Measurements from ENCODE around the gene CADPS2. TPM values are rescaled to one million over a fixed set of nuclear protein-coding genes. Genes with fewer than 3 reads are reported as not detected.

CADPS2 gene
- total RNA-seq, 1 experiment from 2014 or later = 12.2 TPM

GRCh38 chr7:122488241-122488640 lies 398.0 kb downstream of the CADPS2 start:
- no peak overlapping the region for H3K4me3 Mint-ChIP-seq
- H3K9me3 Mint-ChIP-seq = no peaks in the 10 kb centered on the region
- no peaks in the 10 kb centered on the region for H3K27me3 Mint-ChIP-seq (ENCODE audit: low read depth)
- ChIA-PET CTCF (no interaction called here), POLR2A (no interaction called here)
- DNase-seq (ENCODE audit: low spot score) = no peak
- TF ChIP-seq, protein P1, sequence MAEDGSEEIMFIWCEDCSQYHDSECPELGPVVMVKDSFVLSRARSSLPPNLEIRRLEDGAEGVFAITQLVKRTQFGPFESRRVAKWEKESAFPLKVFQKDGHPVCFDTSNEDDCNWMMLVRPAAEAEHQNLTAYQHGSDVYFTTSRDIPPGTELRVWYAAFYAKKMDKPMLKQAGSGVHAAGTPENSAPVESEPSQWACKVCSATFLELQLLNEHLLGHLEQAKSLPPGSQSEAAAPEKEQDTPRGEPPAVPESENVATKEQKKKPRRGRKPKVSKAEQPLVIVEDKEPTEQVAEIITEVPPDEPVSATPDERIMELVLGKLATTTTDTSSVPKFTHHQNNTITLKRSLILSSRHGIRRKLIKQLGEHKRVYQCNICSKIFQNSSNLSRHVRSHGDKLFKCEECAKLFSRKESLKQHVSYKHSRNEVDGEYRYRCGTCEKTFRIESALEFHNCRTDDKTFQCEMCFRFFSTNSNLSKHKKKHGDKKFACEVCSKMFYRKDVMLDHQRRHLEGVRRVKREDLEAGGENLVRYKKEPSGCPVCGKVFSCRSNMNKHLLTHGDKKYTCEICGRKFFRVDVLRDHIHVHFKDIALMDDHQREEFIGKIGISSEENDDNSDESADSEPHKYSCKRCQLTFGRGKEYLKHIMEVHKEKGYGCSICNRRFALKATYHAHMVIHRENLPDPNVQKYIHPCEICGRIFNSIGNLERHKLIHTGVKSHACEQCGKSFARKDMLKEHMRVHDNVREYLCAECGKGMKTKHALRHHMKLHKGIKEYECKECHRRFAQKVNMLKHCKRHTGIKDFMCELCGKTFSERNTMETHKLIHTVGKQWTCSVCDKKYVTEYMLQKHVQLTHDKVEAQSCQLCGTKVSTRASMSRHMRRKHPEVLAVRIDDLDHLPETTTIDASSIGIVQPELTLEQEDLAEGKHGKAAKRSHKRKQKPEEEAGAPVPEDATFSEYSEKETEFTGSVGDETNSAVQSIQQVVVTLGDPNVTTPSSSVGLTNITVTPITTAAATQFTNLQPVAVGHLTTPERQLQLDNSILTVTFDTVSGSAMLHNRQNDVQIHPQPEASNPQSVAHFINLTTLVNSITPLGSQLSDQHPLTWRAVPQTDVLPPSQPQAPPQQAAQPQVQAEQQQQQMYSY (CRISPR knock-in tag; IDR thresholded peaks at IDR 0.05) = no peak
- TF ChIP-seq ELF4 (CRISPR knock-in tag; IDR thresholded peaks at IDR 0.05; ENCODE audit: low read depth) (no peak), GTF2I (CRISPR knock-in tag; conservative IDR thresholded peaks at IDR 0.05) (no peak), SMAD3 (CRISPR knock-in tag; IDR thresholded peaks at IDR 0.05; ENCODE audit: borderline replicate concordance) (no peak), ATF2 (CRISPR knock-in tag; IDR thresholded peaks at IDR 0.05; ENCODE audit: borderline replicate concordance, low read depth) (no peak), NR1H2 (CRISPR knock-in tag; IDR thresholded peaks at IDR 0.05) (no peak), CBFB (CRISPR knock-in tag; IDR thresholded peaks at IDR 0.05; ENCODE audit: low read depth) (no peak), RELA (CRISPR knock-in tag; IDR thresholded peaks at IDR 0.05; ENCODE audit: borderline replicate concordance) (no peak), ZNF232 (CRISPR knock-in tag; IDR thresholded peaks at IDR 0.05) (no peak), ZNF396 (CRISPR knock-in tag; IDR thresholded peaks at IDR 0.05; ENCODE audit: borderline replicate concordance) (no peak), EMX1 (CRISPR knock-in tag; IDR thresholded peaks at IDR 0.05) (no peak)
- TF ChIP-seq, protein P2, sequence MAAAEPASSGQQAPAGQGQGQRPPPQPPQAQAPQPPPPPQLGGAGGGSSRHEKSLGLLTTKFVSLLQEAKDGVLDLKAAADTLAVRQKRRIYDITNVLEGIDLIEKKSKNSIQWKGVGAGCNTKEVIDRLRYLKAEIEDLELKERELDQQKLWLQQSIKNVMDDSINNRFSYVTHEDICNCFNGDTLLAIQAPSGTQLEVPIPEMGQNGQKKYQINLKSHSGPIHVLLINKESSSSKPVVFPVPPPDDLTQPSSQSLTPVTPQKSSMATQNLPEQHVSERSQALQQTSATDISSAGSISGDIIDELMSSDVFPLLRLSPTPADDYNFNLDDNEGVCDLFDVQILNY (CRISPR knock-in tag; IDR thresholded peaks at IDR 0.05) = no peak
- H3K36me3 Mint-ChIP-seq = no peaks in the 10 kb centered on the region
- H3K27ac Mint-ChIP-seq = no peak overlapping the region
- no peak for ATAC-seq
- H3K4me1 Mint-ChIP-seq = peaks cover 10% of the 10 kb centered on the region

- H3K36me3 Mint-ChIP-seq = no peaks in the 10 kb centered on the region
- DNase-seq (ENCODE audit: low spot score) (no peak), ATAC-seq (no peak)
- CTCF ChIA-PET = no interaction called here
- no peaks in the 10 kb centered on the region for H3K27me3 Mint-ChIP-seq (ENCODE audit: low read depth)
- no peak overlapping the region for H3K4me3 Mint-ChIP-seq
- H3K27ac Mint-ChIP-seq = no peak overlapping the region
- H3K4me1 Mint-ChIP-seq = 0 out of 2 replicates have a peak, but pooled peaks cover 2% of the 10 kb centered on the region
- no peaks in the 10 kb centered on the region for H3K9me3 Mint-ChIP-seq
- POLR2A ChIA-PET = no interaction called here
- TF ChIP-seq ZBTB21 (CRISPR knock-in tag; IDR thresholded peaks at IDR 0.05; ENCODE audit: borderline replicate concordance) (no peak), IRF2 (CRISPR knock-in tag; IDR thresholded peaks at IDR 0.05; ENCODE audit: borderline replicate concordance, low read depth) (no peak), TEAD1 (CRISPR knock-in tag; IDR thresholded peaks at IDR 0.05) (no peak), IRF1 (CRISPR knock-in tag; IDR thresholded peaks at IDR 0.05) (no peak), ZNF219 (CRISPR knock-in tag; IDR thresholded peaks at IDR 0.05; ENCODE audit: borderline replicate concordance) (no peak), ZNF532 (CRISPR knock-in tag; IDR thresholded peaks at IDR 0.05; ENCODE audit: borderline replicate concordance) (no peak), ZNF416 (CRISPR knock-in tag; IDR thresholded peaks at IDR 0.05) (no peak), ATF6 (CRISPR knock-in tag; IDR thresholded peaks at IDR 0.05) (no peak), GTF2I (CRISPR knock-in tag; conservative IDR thresholded peaks at IDR 0.05) (no peak), NFYB (CRISPR knock-in tag; conservative IDR thresholded peaks at IDR 0.05; ENCODE audit: low read depth) (no peak), ZNF138 (CRISPR knock-in tag; conservative IDR thresholded peaks at IDR 0.05) (no peak)
Observed at GRCh38 chr7:122487131-122487530, 399.1 kb downstream of the CADPS2 start.

Measured in WTC11 (cell line).